H9 (cell line): ENCODE results near the gene KCNJ14. TPM values are rescaled to one million over a fixed set of nuclear protein-coding genes. Genes with fewer than 3 reads are reported as not detected.
"Not testable (repeated sequence)": the region's sequence is repeated elsewhere in the genome, so short reads cannot be mapped to it uniquely, and the experiment has no call there.

Experiments used
- DNase-seq: peaks from one replicate; pipeline ENCODE4 v3.0.0-alpha.2; 2017
- H2AFZ ChIP-seq: one replicate; pipeline ENCODE4 v1.6.1; 2013; ENCODE audit warnings: mild to moderate bottlenecking, low read length, control low read depth, moderate library complexity
- H2AK5ac ChIP-seq: 2 replicates; pipeline ENCODE4 v1.6.1; 2013; ENCODE audit warnings: low read length, control low read depth, mixed read lengths; ENCODE audit not compliant: insufficient read length
- H2BK120ac ChIP-seq: one replicate; pipeline ENCODE4 v1.6.1; 2013; ENCODE audit warnings: low read depth, mild to moderate bottlenecking, low read length, control low read depth, inconsistent platforms; ENCODE audit not compliant: poor library complexity, severe bottlenecking
- H2BK12ac ChIP-seq: 2 replicates; pipeline ENCODE4 v1.6.1; 2013; ENCODE audit warnings: low read length, control low read depth, mixed read lengths, low read depth; ENCODE audit not compliant: insufficient read length
- H2BK15ac ChIP-seq: 2 replicates; pipeline ENCODE4 v1.6.1; 2013; ENCODE audit warnings: low read depth, low read length, control low read depth
- H2BK20ac ChIP-seq: one replicate; pipeline ENCODE4 v1.6.1; 2013; ENCODE audit warnings: low read depth, mild to moderate bottlenecking, low read length, control low read depth, inconsistent platforms; ENCODE audit not compliant: poor library complexity, severe bottlenecking
- H2BK5ac ChIP-seq: 2 replicates; pipeline ENCODE4 v1.6.1; 2013; ENCODE audit warnings: low read length, control low read depth, mixed read lengths; ENCODE audit not compliant: insufficient read length
- H3K14ac ChIP-seq: 2 replicates; pipeline ENCODE4 v1.6.1; 2013; ENCODE audit warnings: low read length, control low read depth; ENCODE audit not compliant: insufficient read depth
- H3K18ac ChIP-seq: 2 replicates; pipeline ENCODE4 v1.6.1; 2013; ENCODE audit warnings: low read depth, mild to moderate bottlenecking, mixed read lengths, low read length, control low read depth; ENCODE audit not compliant: insufficient read length
- H3K23ac ChIP-seq: 2 replicates; pipeline ENCODE4 v1.6.1; 2013; ENCODE audit warnings: low read length, control low read depth, mixed read lengths, low read depth; ENCODE audit not compliant: insufficient read length
- H3K23me2 ChIP-seq: 2 replicates; pipeline ENCODE4 v1.6.1; 2013; ENCODE audit warnings: low read depth, mild to moderate bottlenecking, mixed read lengths, low read length, control low read depth; ENCODE audit not compliant: insufficient read length, poor library complexity, severe bottlenecking
- H3K27ac ChIP-seq: 2 replicates; pipeline ENCODE4 v1.5.1; 2013; ENCODE audit warnings: low read length, control low read depth, mixed read lengths, low read depth; ENCODE audit not compliant: insufficient read length
- H3K27me3 ChIP-seq: 2 replicates; pipeline ENCODE4 v1.6.1; 2013; ENCODE audit warnings: low read length, control low read depth, inconsistent platforms; ENCODE audit not compliant: insufficient read depth
- H3K4ac ChIP-seq: 2 replicates; pipeline ENCODE4 v1.6.1; 2013; ENCODE audit warnings: low read depth, mild to moderate bottlenecking, control low read depth, inconsistent platforms, low read length, moderate library complexity
- H3K4me1 ChIP-seq: 2 replicates; pipeline ENCODE4 v1.6.1; 2013; ENCODE audit warnings: low read length, control low read depth, inconsistent platforms; ENCODE audit not compliant: insufficient read depth
- H3K4me2 ChIP-seq: 2 replicates; pipeline ENCODE4 v1.6.1; 2013; ENCODE audit warnings: low read length, control low read depth, mixed read lengths; ENCODE audit not compliant: insufficient read length, insufficient read depth
- H3K56ac ChIP-seq: 2 replicates; pipeline ENCODE4 v1.6.1; 2013; ENCODE audit warnings: low read depth, mild to moderate bottlenecking, mixed read lengths, low read length, control low read depth; ENCODE audit not compliant: insufficient read length
- H3K79me1 ChIP-seq: 2 replicates; pipeline ENCODE4 v1.6.1; 2013; ENCODE audit warnings: low read depth, mild to moderate bottlenecking, moderate library complexity, low read length, control low read depth, inconsistent platforms; ENCODE audit not compliant: insufficient read depth, poor library complexity, severe bottlenecking
- H3K79me2 ChIP-seq: 2 replicates; pipeline ENCODE4 v1.6.1; 2013; ENCODE audit warnings: low read length, control low read depth, inconsistent platforms; ENCODE audit not compliant: insufficient read depth
- H3K9ac ChIP-seq: 2 replicates; pipeline ENCODE4 v1.6.1; 2013; ENCODE audit warnings: low read length, control low read depth, mixed read lengths; ENCODE audit not compliant: insufficient read length; ENCODE audit errors: extremely low read depth
- H3K9me3 ChIP-seq: one replicate; pipeline ENCODE4 v1.6.1; 2013; ENCODE audit warnings: low read depth, low read length, inconsistent platforms; ENCODE audit not compliant: control insufficient read depth
- H3T11ph ChIP-seq: one replicate; pipeline ENCODE4 v1.6.1; 2013; ENCODE audit warnings: mild to moderate bottlenecking, low read length, control low read depth, inconsistent platforms
- H4K20me1 ChIP-seq: one replicate; pipeline ENCODE4 v1.6.1; 2013; ENCODE audit not compliant: control insufficient read depth, insufficient read length, insufficient read depth
- H4K5ac ChIP-seq: 2 replicates; pipeline ENCODE4 v1.6.1; 2013; ENCODE audit warnings: low read depth, mild to moderate bottlenecking, mixed read lengths, low read length, control low read depth; ENCODE audit not compliant: insufficient read length
- H4K8ac ChIP-seq: replicated peaks from 2 replicates; pipeline ENCODE4 v1.6.1; 2013; ENCODE audit warnings: low read length, control low read depth, mixed read lengths, low read depth; ENCODE audit not compliant: insufficient read length
- H4K91ac ChIP-seq: 2 replicates; pipeline ENCODE4 v1.6.1; 2013; ENCODE audit warnings: low read depth, mild to moderate bottlenecking, moderate library complexity, mixed read lengths, low read length, control low read depth; ENCODE audit not compliant: insufficient read length
- H3K27ac Mint-ChIP-seq, 3 experiments: 2 replicates in 2 of 3; 3 replicates in 1 of 3; pipeline ENCODE4 v1.8.0; 2020 to 2021; ENCODE audit warnings: mixed read lengths in 3 of 3, mild to moderate bottlenecking in 1 of 3, moderate library complexity in 1 of 3
- H3K27me3 Mint-ChIP-seq: 2 replicates; pipeline ENCODE4 v1.8.0; 2021; ENCODE audit warnings: low read depth, mild to moderate bottlenecking, moderate library complexity, mixed read lengths
- H3K36me3 Mint-ChIP-seq, 3 experiments: 2 replicates in 2 of 3; 3 replicates in 1 of 3; pipeline ENCODE4 v1.8.0; 2020 to 2021; ENCODE audit warnings: low read depth in 3 of 3, mixed read lengths in 3 of 3; ENCODE audit not compliant: insufficient read depth in 1 of 3
- H3K4me1 Mint-ChIP-seq, 2 experiments: 2 replicates each; pipeline ENCODE4 v1.8.0; 2020; ENCODE audit warnings: mixed read lengths in 2 of 2
- H3K4me3 Mint-ChIP-seq, 2 experiments: 2 replicates in 1 of 2; 3 replicates in 1 of 2; pipeline ENCODE4 v1.8.0; 2020 to 2021; ENCODE audit warnings: mild to moderate bottlenecking in 2 of 2, mixed read lengths in 2 of 2, moderate library complexity in 1 of 2
- H3K9me3 Mint-ChIP-seq, 2 experiments: 2 replicates in 1 of 2; 3 replicates in 1 of 2; pipeline ENCODE4 v1.8.0; 2020; ENCODE audit warnings: mild to moderate bottlenecking in 2 of 2, mixed read lengths in 2 of 2, moderate library complexity in 1 of 2
- WGBS: extraction: QIAGEN DNeasy Blood & Tissue Kit; methylation state at CpG from one replicate; pipeline ENCODE4 v1.1.7; 2013; ENCODE audit warnings: missing lambda C conversion rate, low lambda C conversion rate, mixed read lengths; ENCODE audit not compliant: insufficient read length; ENCODE audit errors: extremely low coverage; 5-methylcytosine and 5-hydroxymethylcytosine counted together
- total RNA-seq: library from RNA; stranded (reverse); gene quantifications from 2 replicates; pipeline ENCODE4 v1.2.1, GENCODE V29; 2021
- TF ChIP-seq, protein P1 (sequence below): fragments of 200-600 bp; sonication (generic); conservative IDR thresholded peaks from 3 replicates; pipeline ENCODE4 v1.8.0; 2021; ENCODE audit warnings: antibody characterized with exemption, mild to moderate bottlenecking

Gene KCNJ14
- total RNA-seq, 1 experiment from 2014 or later = 1.2 TPM

DNA sequence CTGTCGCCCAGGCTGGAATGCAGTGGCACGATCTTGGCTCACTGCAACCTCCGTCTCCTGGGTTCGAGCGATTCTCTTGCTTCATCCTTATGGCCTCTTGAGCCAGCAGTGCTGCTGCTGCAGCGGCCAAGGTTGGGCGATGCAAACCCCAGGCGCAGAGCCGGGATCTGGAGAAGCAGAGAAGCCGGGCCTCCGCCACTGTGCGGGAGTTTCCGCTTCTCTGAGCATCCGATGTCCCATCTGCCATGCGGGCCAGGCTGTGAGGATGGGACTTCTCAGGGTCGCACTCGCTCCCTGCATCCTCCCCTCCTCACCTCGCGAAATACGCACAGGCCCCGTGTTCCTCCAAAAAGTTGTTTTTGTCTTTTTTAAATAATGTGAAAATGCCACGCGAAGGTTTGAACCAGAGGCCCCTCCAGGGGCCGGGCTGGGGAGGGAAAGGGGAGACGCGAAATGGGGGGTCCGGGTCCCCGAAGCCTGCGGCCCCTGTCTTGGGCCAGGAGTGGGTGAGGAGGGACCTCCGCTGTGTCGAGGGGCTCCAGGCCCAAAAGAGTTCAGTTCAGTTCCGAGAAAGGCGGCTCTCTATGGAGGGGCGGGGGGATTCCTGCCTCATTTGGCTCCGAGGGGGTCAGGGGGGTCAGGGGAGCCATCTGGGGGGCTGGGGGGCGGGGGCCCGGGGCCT, 29.7 kb downstream of the KCNJ14 start:
- no peak overlapping the region for H2BK5ac ChIP-seq

GRCh38 chr19:48486706-48487105, 31.3 kb downstream of the KCNJ14 start:
- H3K9me3 Mint-ChIP-seq, H2BK5ac ChIP-seq, H2BK20ac ChIP-seq, H3K9me3 ChIP-seq, H3K4me2 ChIP-seq, H3K9ac ChIP-seq, H3K23ac ChIP-seq, H3K79me2 ChIP-seq, H2AK5ac ChIP-seq, H4K20me1 ChIP-seq, H4K91ac ChIP-seq, H4K8ac ChIP-seq, H4K5ac ChIP-seq, H2AFZ ChIP-seq, H3K14ac ChIP-seq, H3K23me2 ChIP-seq, H3K18ac ChIP-seq, H2BK12ac ChIP-seq, H3K27ac Mint-ChIP-seq, H3K4me3 Mint-ChIP-seq, H3K79me1 ChIP-seq, H2BK120ac ChIP-seq, H3K56ac ChIP-seq, H3T11ph ChIP-seq, H3K27ac ChIP-seq, DNase-seq, H3K4ac ChIP-seq, H2BK15ac ChIP-seq, H3K27me3 ChIP-seq, H3K4me1 ChIP-seq: not testable (repeated sequence)
- peaks cover 32% of the 10 kb centered on the region for H3K27me3 Mint-ChIP-seq
- H3K4me1 Mint-ChIP-seq = peaks cover 15 to 29% of the 10 kb centered on the region in 2 experiments
- no CpG with 5 or more reads among the region's 10 CpGs for WGBS
- peaks cover 6 to 40% (median 18%) of the 10 kb centered on the region in 3 experiments for H3K36me3 Mint-ChIP-seq

More for the DNA sequence above, 29.7 kb downstream of the KCNJ14 start:
- no peaks in the 10 kb centered on the region for H3K23me2 ChIP-seq
- H3K4me1 ChIP-seq = no peaks in the 10 kb centered on the region
- no peak overlapping the region for H3K14ac ChIP-seq
- H3K79me1 ChIP-seq = no peaks in the 10 kb centered on the region
- H4K20me1 ChIP-seq = no peaks in the 10 kb centered on the region
- WGBS = no CpG with 5 or more reads among the region's 37 CpGs
- no peak overlapping the region for H4K91ac ChIP-seq
- H2BK15ac ChIP-seq = no peak overlapping the region
- H2BK120ac ChIP-seq = no peak overlapping the region
- H3K79me2 ChIP-seq = no peaks in the 10 kb centered on the region
- H4K5ac ChIP-seq = no peak overlapping the region
- no peak overlapping the region for H3K9ac ChIP-seq
- H3K27ac ChIP-seq = no peak overlapping the region
- no peak overlapping the region for H3K56ac ChIP-seq
- H3K36me3 Mint-ChIP-seq = peaks cover 6 to 49% (median 31%) of the 10 kb centered on the region in 3 experiments
- no peak overlapping the region for H3T11ph ChIP-seq
- no peaks in the 10 kb centered on the region for H3K9me3 Mint-ChIP-seq
- H3K9me3 ChIP-seq = no peaks in the 10 kb centered on the region
- H3K4me1 Mint-ChIP-seq = peaks cover 6 to 18% of the 10 kb centered on the region in 2 experiments; a peak in 3 of 4 replicates
- H2AK5ac ChIP-seq = no peak overlapping the region
- no peak overlapping the region for H2BK12ac ChIP-seq
- H4K8ac ChIP-seq = no peak overlapping the region
- no peak overlapping the region for H2AFZ ChIP-seq
- no peak overlapping the region for H2BK20ac ChIP-seq
- no peak for DNase-seq
- H3K4me3 Mint-ChIP-seq = no peak overlapping the region
- no peak overlapping the region for H3K18ac ChIP-seq
- TF ChIP-seq, protein P1, sequence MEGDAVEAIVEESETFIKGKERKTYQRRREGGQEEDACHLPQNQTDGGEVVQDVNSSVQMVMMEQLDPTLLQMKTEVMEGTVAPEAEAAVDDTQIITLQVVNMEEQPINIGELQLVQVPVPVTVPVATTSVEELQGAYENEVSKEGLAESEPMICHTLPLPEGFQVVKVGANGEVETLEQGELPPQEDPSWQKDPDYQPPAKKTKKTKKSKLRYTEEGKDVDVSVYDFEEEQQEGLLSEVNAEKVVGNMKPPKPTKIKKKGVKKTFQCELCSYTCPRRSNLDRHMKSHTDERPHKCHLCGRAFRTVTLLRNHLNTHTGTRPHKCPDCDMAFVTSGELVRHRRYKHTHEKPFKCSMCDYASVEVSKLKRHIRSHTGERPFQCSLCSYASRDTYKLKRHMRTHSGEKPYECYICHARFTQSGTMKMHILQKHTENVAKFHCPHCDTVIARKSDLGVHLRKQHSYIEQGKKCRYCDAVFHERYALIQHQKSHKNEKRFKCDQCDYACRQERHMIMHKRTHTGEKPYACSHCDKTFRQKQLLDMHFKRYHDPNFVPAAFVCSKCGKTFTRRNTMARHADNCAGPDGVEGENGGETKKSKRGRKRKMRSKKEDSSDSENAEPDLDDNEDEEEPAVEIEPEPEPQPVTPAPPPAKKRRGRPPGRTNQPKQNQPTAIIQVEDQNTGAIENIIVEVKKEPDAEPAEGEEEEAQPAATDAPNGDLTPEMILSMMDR = no peak
- H3K27ac Mint-ChIP-seq = no peak overlapping the region
- no peak overlapping the region for H3K4ac ChIP-seq
- H3K4me2 ChIP-seq = no peak overlapping the region
- H3K27me3 ChIP-seq = no peaks in the 10 kb centered on the region; the same call in 1 of the 2 replicates
- H3K27me3 Mint-ChIP-seq = peaks cover 29% of the 10 kb centered on the region
- no peak overlapping the region for H3K23ac ChIP-seq
